Esophagus (tissue), 2 donors: Measurements from ENCODE around the gene HPGDS. TPM values are rescaled to one million over a fixed set of nuclear protein-coding genes. Genes with fewer than 3 reads are reported as not detected.

Source experiments
- H3K27ac ChIP-seq, 2 donors: one replicate each; pipeline ENCODE4 v1.5.1; 2013; ENCODE audit warnings: low read depth in 2 of 2, mild to moderate bottlenecking in 2 of 2, inconsistent platforms in 1 of 2, low read length in 1 of 2, moderate library complexity in 1 of 2
- H3K27me3 ChIP-seq, 2 donors: one replicate each; pipeline ENCODE4 v1.6.1; 2013; ENCODE audit warnings: low read length in 2 of 2, control low read depth in 1 of 2, mild to moderate bottlenecking in 1 of 2; ENCODE audit not compliant: insufficient read depth in 2 of 2, control insufficient read depth in 1 of 2
- H3K36me3 ChIP-seq, 2 donors: one replicate each; pipeline ENCODE4 v1.6.1; 2013; ENCODE audit warnings: low read length in 1 of 2; ENCODE audit not compliant: control insufficient read depth in 2 of 2, insufficient read depth in 2 of 2
- H3K4me1 ChIP-seq, 2 donors: one replicate each; pipeline ENCODE4 v1.6.1; 2013; ENCODE audit warnings: low read length in 1 of 2; ENCODE audit not compliant: control insufficient read depth in 2 of 2, insufficient read depth in 2 of 2
- H3K4me3 ChIP-seq, 2 donors: one replicate each; pipeline ENCODE4 v1.5.1; 2013; ENCODE audit warnings: low read length in 2 of 2, mild to moderate bottlenecking in 2 of 2, low read depth in 1 of 2, moderate library complexity in 1 of 2
- H3K9me3 ChIP-seq, 2 donors: one replicate each; pipeline ENCODE4 v1.6.1; 2013; ENCODE audit warnings: mild to moderate bottlenecking in 2 of 2, low read depth in 1 of 2, low read length in 1 of 2, moderate library complexity in 1 of 2; ENCODE audit not compliant: control insufficient read depth in 2 of 2, insufficient read depth in 1 of 2
- WGBS, 2 donors: extraction: QIAGEN DNeasy Blood & Tissue Kit; methylation state at CpG; one replicate each; pipeline ENCODE4 v1.1.7; 2013; 5-methylcytosine and 5-hydroxymethylcytosine counted together
- polyA plus RNA-seq, 2 donors: library from polyadenylated mRNA; stranded (reverse); fragments of 200-250 nt; gene quantifications; one replicate each; pipeline ENCODE4 v1.2.3, GENCODE V29; 2013
- donor health status: healthy with polysubstance abuse.
- donor health status: Bipolar disorder and iron deficiency.

Gene HPGDS
- polyA plus RNA-seq, 2 donors, result 0.33 to 0.44 TPM

DNA sequence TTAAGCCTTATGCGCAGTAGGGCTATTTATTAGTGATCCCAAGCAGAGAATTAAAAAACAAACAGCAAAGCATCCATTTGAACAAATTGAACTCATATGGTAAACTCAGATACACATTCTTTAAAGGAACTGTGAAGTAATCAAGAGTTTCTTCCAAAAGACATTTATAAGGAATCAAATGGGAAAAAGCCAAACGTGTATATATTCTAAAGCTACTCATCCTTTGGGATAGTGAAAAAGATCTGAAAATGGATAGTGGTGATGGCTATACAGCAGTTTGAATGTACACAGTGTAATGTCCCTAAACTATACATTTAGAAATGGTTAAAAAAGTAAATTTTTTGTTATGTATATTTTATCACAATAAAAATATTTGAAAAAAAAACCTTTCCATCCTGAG, 16.6 kb upstream of the HPGDS start:
- Histone ChIP-seq H3K9me3 (no peaks in the 10 kb centered on the region), H3K27ac (no peak overlapping the region), H3K4me1 (no peaks in the 10 kb centered on the region), H3K36me3 (no peaks in the 10 kb centered on the region), H3K4me3 (no peak overlapping the region), H3K27me3 (no peaks in the 10 kb centered on the region)
- 91 to 95% methylated on average over 2 of the region's 2 CpGs for WGBS, 2 donors

DNA sequence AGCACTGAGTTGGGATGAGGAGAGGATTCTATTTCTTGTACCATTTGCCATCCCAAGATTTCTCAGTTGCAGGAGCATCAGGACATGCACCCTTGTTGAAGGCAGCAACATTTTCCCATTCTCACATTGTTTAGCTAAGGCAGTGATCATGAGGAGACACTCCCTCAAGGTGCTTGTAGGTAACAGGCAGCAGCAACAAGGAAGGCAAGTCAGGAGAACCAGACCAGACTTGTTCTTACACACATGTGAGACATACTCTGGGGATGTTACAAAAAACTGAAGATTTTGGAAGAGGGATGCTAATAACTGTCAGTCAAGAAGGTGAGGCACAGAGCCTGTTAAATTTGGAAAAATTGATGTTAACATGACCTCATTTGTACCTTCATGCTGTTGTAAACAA, 15.5 kb upstream of the HPGDS start:
- no peaks in the 10 kb centered on the region for H3K9me3 ChIP-seq
- H3K27me3 ChIP-seq, result no peaks in the 10 kb centered on the region
- H3K36me3 ChIP-seq, result no peaks in the 10 kb centered on the region
- H3K4me1 ChIP-seq, result no peaks in the 10 kb centered on the region
- no peak overlapping the region for H3K27ac ChIP-seq
- no peak overlapping the region for H3K4me3 ChIP-seq

DNA sequence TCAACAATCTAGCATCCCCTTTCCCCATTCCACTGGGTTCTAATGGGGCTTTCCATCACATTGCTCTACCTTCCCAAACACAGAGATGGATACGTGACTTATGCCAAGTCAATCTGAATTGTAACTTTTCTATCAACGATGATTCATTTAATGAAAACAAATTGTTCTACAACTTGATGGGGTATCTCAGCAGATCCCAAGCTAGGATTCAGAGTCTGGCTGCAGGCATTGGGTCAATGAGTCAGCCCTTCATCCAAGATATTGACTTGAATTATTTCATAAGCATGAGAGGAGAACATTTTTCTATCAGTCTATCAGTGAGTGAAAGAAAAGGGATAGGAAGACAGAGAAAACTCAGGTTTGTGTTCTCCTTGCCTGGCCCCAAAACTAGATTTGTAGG, 15.0 kb upstream of the HPGDS start:
- H3K9me3 ChIP-seq, result no peaks in the 10 kb centered on the region
- WGBS, 2 donors, result 89 to 96% methylated on average over 2 of the region's 2 CpGs
- H3K27me3 ChIP-seq, result no peaks in the 10 kb centered on the region
- H3K4me1 ChIP-seq, result no peaks in the 10 kb centered on the region
- no peaks in the 10 kb centered on the region for H3K36me3 ChIP-seq
- no peak overlapping the region for H3K4me3 ChIP-seq
- no peak overlapping the region for H3K27ac ChIP-seq

DNA sequence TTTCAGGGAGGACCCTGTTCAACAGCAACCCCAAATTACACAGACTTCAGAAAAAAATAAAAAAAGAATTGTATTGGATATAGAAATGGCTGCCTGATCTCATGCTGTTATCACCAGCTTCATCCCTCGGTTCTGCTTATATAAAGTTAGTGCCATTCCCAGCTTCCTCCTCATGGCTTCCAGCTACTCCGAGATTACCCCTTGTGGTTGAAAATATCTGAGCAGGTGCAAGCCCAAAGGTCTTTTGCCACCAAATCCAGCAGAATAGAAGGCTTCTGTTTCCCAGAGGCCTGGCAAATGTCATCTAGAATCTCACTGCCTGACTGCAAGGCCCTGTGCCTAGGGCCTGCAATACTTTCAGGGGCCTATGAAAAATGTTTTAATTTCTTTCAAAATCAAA, 13.8 kb upstream of the HPGDS start:
- Histone ChIP-seq H3K36me3 (no peaks in the 10 kb centered on the region), H3K27me3 (no peaks in the 10 kb centered on the region), H3K4me1 (no peaks in the 10 kb centered on the region), H3K9me3 (no peaks in the 10 kb centered on the region), H3K4me3 (no peak overlapping the region), H3K27ac (no peak overlapping the region)
- WGBS, 2 donors, result 68 to 83% methylated on average over 2 of the region's 2 CpGs

DNA sequence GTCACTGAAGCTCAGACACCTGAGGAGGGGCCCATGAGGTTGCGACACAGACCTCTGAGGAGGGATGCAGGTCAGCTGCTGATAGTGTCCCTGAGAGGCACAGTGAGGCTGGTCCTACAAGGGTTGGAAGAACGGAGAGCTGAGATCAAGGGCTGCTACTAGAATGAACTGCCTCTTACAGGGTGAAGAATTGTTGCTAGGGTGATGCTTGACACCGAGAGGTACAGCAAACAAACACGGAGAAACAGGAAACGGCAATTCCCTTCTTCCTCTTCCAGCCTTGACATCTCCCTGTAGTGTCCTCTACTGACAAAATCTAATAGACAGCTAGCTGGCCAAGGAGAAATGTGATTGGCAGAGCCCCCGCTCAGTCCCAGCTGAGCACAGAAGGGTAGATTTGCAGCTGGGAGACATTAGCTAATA, 11.8 kb upstream of the HPGDS start:
- H3K4me1 ChIP-seq, result no peaks in the 10 kb centered on the region

DNA sequence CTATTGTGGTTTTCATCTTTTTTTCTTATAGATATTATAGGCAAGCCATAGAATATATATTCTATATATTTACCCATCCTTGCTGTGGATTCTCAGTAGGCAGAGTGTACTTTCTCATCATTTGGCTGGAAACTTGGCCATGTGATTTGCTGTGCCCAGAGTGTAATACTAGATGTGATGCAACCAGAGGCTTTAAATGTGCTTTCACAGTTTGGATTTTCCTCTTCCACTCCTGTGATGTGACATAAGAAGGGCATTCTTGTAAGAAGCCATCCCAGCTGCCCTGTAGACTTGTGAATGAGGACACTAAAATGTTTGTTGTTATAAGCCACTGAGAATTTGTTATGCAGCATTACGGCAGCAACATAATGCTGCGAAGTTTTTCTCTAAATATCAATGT, 10.4 kb upstream of the HPGDS start:
- Histone ChIP-seq H3K27ac (no peak overlapping the region), H3K27me3 (no peaks in the 10 kb centered on the region), H3K4me1 (no peaks in the 10 kb centered on the region), H3K9me3 (no peaks in the 10 kb centered on the region), H3K36me3 (no peaks in the 10 kb centered on the region), H3K4me3 (no peak overlapping the region)
- WGBS, 2 donors, result 94 to 96% methylated on average over 2 of the region's 2 CpGs

More for the DNA sequence above, 11.8 kb upstream of the HPGDS start:
- Histone ChIP-seq H3K27ac (no peak overlapping the region), H3K4me3 (no peak overlapping the region), H3K9me3 (no peaks in the 10 kb centered on the region), H3K27me3 (no peaks in the 10 kb centered on the region), H3K36me3 (no peaks in the 10 kb centered on the region)
- WGBS, 2 donors, result 79 to 83% methylated on average over 6 of the region's 6 CpGs

DNA sequence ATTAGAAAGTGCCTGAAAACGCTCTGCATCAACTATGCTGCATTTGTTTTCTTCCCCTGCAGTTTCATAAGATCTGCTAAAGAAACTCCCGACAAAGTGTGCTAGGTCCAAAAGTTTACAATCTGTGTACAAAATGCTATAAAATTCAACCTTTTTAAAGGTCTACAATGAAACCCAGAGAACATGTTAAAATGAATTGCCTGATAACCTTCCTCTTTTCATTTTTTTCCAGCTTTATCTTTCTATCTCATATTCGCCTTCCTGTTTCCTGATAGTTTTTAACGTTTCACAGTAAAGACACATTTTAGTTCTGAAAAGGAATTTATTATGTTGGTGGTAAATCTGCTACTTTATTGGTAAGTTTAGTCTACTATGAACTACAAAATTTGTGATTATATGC, 9.5 kb upstream of the HPGDS start:
- 58 to 68% methylated on average over 4 of the region's 4 CpGs for WGBS, 2 donors
- H3K27ac ChIP-seq, result no peak overlapping the region

DNA sequence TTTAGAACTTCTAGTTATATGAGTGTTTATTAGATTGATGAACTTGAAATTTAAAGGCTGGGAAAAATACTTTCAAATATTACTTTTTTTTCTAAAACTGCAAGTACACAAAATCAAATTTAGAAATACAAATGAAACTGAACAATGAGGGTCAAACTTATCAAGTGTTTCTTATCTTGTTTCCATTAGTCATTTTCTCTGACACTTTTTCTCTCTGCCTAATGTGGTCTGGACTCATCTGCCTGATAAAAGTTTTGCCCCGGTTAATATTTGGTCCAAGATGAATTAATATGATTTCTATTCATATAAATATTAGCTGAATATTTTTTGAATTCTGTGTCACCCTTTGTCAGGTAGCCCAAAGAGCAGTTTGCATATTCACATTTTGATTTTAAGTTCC, 8.7 kb upstream of the HPGDS start:
- Histone ChIP-seq H3K27ac (no peak overlapping the region), H3K4me1 (no peaks in the 10 kb centered on the region), H3K36me3 (no peaks in the 10 kb centered on the region), H3K27me3 (no peaks in the 10 kb centered on the region), H3K9me3 (no peaks in the 10 kb centered on the region), H3K4me3 (no peak overlapping the region)
- WGBS, 2 donors, result 77 to 78% methylated on average over 1 of the region's 1 CpG

More for the DNA sequence above, 9.5 kb upstream of the HPGDS start:
- no peaks in the 10 kb centered on the region for H3K27me3 ChIP-seq
- H3K36me3 ChIP-seq, result no peaks in the 10 kb centered on the region
- H3K4me1 ChIP-seq, result no peaks in the 10 kb centered on the region
- H3K9me3 ChIP-seq, result no peaks in the 10 kb centered on the region
- H3K4me3 ChIP-seq, result no peak overlapping the region

DNA sequence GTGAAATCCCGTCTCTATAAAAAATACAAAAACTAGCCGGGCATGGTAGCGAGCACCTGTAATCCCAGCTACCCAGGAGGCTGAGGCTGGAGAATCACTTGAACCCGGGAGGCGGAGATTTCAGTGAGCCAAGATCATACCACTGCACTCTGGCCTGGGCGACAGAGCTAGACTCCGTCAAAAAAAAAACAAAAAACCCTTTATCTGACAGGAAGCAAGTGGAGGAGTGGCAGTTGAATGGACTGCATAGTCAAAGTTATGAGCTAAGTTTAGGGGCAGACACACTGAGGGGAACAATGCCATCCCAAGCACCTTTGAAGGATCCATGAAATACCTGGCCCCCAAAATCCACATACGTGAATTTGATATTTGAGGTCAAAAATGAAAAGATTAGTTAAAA, 7.5 kb upstream of the HPGDS start:
- Histone ChIP-seq H3K9me3 (no peaks in the 10 kb centered on the region), H3K27ac (no peak overlapping the region), H3K27me3 (no peaks in the 10 kb centered on the region), H3K36me3 (no peaks in the 10 kb centered on the region), H3K4me1 (no peaks in the 10 kb centered on the region), H3K4me3 (no peak overlapping the region)
- WGBS, 2 donors, result 87 to 96% methylated on average over 8 of the region's 8 CpGs

DNA sequence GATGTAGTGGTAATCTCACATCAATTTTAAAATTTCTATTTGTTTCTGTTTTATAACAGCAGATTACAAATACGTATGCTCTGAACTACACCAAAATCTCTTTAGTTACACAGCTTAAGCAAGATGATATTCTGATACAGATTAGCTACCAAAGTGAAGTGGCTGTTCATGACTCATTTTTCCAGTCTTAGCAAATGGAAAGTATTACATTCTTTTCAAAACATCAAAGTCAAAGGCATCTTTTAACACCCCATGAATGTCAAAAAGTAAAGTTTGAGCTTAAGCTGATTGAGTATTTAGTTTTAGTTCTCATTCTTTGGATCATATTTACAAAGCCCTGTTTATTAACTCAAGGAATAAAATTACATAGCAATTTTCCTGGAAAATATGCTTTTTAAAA, 6.6 kb upstream of the HPGDS start:
- H3K27ac ChIP-seq, result no peak overlapping the region
- no peaks in the 10 kb centered on the region for H3K36me3 ChIP-seq
- H3K27me3 ChIP-seq, result no peaks in the 10 kb centered on the region
- no peak overlapping the region for H3K4me3 ChIP-seq
- H3K9me3 ChIP-seq, result no peaks in the 10 kb centered on the region
- no peaks in the 10 kb centered on the region for H3K4me1 ChIP-seq
- 70 to 74% methylated on average over 1 of the region's 1 CpG for WGBS, 2 donors
